HFF-Myc (cell line): ENCODE measurements around the gene UHRF1.
"Not testable (repeated sequence)": the region's sequence is repeated elsewhere in the genome, so short reads cannot be mapped to it uniquely, and the experiment has no call there.

Experiments used
- DNase-seq: peaks from one replicate; pipeline ENCODE4 v3.0.0-alpha.2; 2011; ENCODE audit warnings: low read depth; ENCODE audit errors: extremely low read depth
- H3K4me3 ChIP-seq: replicated peaks from 2 replicates; pipeline ENCODE4 v1.5.1; 2011; ENCODE audit warnings: low read depth, mild to moderate bottlenecking, control low read depth, low read length
- CTCF ChIP-seq: IDR thresholded peaks from 2 replicates; pipeline ENCODE4 v1.5.1; 2012; ENCODE audit warnings: mild to moderate bottlenecking, low read depth, low read length, control low read depth; ENCODE audit errors: missing control alignments

Gene UHRF1

GRCh38 chr19:4870025-4870700 is 39.1 kb upstream of the UHRF1 start:
- no peak for TF ChIP-seq CTCF
- DNase-seq = peak; percentile 95
- no peak overlapping the region for H3K4me3 ChIP-seq

GRCh38 chr19:4871711-4872110 is 37.6 kb upstream of the UHRF1 start:
- TF ChIP-seq CTCF = no peak
- no peak overlapping the region for H3K4me3 ChIP-seq
- DNase-seq = no peak

GRCh38 chr19:4873930-4874329 is 35.4 kb upstream of the UHRF1 start:
- H3K4me3 ChIP-seq = no peak overlapping the region
- DNase-seq = no peak
- no peak for TF ChIP-seq CTCF

- no peak overlapping the region for H3K4me3 ChIP-seq
- DNase-seq = no peak
- TF ChIP-seq CTCF = no peak
Observed at GRCh38 chr19:4877753-4878490, 31.4 kb upstream of the UHRF1 start.

- no peak for TF ChIP-seq CTCF
- no peak for DNase-seq
- no peak overlapping the region for H3K4me3 ChIP-seq
Observed at GRCh38 chr19:4878491-4878968, 30.8 kb upstream of the UHRF1 start.

GRCh38 chr19:4879041-4879440 is 30.3 kb upstream of the UHRF1 start:
- no peak for DNase-seq
- no peak overlapping the region for H3K4me3 ChIP-seq
- TF ChIP-seq CTCF = no peak

GRCh38 chr19:4882874-4883273 is 26.4 kb upstream of the UHRF1 start:
- not testable (repeated sequence) for DNase-seq, H3K4me3 ChIP-seq

- DNase-seq = not testable (repeated sequence)
Observed at GRCh38 chr19:4884993-4885392, 24.3 kb upstream of the UHRF1 start.

DNA sequence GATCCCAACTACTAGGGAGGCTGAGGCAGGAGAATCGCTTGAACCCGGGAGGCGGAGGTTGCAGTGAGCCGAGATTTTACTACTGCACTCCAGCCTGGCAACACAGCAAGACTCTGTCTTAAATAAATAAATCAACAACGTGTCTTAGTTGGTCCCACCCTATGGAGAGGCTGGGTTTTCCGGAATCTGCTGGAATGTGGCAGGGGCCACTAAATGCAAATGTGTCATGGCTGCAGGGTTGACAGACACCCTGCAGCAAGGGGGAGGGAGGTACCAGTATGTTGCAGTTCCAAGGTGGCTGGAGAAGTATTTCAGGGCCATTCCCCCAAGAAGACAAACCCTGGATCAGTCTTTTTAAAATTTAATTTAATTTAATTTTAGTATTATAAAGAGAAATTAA is 21.5 kb upstream of the UHRF1 start:
- H3K4me3 ChIP-seq = not testable (repeated sequence)

More at GRCh38 chr19:4884993-4885392, 24.3 kb upstream of the UHRF1 start:
- H3K4me3 ChIP-seq = not testable (repeated sequence)

More for the DNA sequence above, 21.5 kb upstream of the UHRF1 start:
- not testable (repeated sequence) for DNase-seq
